Left forelimb (tissue), 1 donor: ENCODE results near the gene SERPINB1.
"Not testable (repeated sequence)": the region's sequence is repeated elsewhere in the genome, so short reads cannot be mapped to it uniquely, and the experiment has no call there.

Experiments
- DNase-seq: peaks from one replicate; pipeline ENCODE4 v3.0.0-alpha.2; 2018; ENCODE audit warnings: low spot score

Gene SERPINB1

DNA sequence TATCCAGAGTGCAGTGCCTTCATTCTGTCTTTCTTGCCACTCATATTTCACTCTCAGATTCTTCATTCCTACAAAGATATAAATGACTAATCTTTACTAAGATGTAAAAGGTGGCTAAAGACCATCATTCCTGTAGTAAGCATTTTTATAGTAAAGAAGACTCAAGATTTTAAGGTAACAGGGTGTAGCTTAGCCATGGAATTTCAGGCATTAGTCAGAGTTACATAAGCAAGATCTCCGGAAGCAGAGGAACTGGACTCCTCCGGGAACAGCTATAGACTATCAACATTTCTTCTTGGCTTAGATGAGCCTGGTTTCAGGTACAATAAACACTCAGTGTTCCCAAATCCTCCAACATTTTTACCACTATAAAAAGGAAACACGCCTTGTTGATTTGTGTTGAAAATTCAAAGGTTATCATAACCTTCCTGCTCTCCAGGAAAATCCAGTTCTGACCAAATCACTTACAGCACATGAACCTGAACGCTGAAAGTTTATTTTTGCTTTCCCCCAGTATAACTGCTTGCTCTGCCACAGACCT is 23.7 kb downstream of the SERPINB1 start:
- DNase-seq: no peak

DNA sequence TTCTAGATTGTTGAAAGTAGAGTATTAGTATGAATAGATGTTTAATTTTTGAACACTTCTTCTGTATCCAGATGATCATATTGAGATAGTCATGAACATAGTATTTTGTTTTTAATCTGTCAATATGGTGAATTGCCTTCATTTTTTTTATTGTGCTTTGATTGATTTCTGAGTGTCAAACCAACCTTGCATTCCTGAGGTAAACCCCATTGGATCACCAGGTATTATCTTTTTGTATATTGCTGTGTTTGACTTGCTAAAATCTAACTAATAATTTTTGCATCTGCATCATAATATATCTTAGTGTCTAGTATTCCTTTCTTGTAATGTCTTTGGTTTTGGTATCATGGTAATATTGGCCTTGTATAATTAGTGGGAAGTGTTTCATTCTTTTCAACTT is 25.5 kb downstream of the SERPINB1 start:
- DNase-seq: no peak

DNA sequence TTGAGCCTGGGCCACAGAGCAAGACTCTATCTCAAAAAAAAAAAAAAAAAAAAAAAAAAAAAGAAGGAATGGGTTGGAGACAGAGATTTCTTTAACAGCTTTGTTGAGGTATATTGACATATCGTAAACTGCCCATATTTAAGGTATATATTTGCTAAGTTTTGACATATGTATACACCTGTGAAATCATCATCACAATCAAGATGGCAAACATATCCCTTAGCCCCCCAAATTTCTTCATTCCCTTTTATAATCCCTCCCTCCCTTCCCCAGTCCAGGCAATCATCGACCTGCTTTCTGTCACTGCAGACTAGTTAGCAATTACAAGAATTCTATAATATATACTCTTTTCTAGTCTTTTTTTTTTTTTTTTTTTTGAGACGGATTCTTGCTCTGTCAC is 29.0 kb downstream of the SERPINB1 start:
- no peak for DNase-seq

DNA sequence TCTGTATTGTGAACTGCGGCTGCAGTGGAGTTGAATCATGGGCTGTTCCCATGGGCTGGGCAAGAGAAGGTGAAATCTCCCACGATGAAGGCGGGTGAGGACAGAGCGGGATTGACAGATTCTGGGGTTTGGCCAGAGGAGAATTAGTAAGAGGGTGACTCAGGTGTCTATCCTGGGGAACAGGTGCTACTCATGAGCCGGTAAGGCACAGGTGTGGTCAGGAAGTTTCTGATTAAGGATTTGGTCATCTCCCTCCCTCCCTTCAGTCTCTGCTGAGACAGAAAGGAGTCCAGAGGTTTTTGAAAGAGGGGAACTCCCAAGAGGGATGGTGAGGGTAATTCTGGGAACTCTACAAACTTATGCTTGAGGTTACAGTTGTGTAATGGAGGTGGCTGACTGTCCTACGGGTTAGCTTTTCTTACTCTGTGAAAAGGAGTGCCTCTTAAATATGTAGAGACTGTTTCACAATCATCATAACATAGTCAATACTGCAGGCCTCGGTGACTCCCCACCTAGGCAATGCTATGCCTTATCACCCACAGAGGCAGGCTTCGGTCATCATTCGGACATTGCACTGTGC is 31.5 kb downstream of the SERPINB1 start:
- DNase-seq: no peak

DNA sequence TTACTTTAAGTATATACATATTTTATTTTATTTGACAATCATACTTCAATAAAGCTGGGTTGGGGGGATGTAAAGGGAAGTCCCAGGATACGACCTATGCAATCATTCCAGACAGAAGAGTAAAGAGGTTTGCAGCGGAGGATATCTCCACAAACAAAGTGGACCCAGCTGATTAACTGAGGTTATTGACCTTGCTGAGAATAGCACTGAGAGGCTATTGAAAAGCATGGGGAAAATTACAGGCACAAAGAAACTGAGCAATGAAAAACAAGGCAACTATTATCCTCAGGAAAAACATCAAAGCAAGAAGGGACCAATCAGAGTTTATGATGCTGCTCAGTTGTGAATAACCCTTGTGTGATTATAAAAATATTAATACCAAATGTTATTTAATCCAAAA is 32.6 kb downstream of the SERPINB1 start:
- no peak for DNase-seq

DNA sequence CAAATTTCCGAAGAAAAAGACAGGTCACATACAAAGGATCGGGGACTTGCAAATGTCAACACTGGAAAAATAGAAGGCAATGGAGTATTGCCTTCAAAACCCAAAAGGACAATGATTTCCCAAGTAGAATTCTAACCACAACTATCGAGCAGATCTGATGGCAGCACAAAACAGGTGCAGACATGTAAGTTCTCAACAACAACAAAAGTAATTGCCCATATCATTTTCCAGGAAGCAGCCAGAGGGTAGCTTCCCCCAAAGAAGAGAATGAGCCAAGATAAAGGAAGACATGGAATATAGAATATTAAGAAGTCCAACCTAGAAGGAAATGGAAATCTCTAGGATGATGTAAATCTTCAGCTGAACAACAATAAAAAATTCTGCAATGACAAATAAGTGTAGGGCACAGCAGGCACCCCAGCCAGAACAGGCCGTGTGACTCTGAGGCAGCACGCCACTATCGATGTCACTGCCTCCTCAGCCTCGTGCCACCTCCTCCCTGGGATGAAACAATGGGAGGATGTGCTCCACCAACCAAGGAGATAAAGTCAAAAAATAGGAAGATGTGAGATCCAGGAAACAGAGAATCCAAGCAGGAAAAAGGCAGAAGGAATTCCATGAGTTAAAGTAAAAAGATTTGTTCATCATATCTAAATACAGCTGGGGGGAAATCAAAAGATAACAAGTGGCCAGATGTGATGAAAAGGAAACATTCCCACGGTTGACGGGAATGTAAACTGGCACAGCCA is 34.1 kb downstream of the SERPINB1 start:
- DNase-seq: no peak

DNA sequence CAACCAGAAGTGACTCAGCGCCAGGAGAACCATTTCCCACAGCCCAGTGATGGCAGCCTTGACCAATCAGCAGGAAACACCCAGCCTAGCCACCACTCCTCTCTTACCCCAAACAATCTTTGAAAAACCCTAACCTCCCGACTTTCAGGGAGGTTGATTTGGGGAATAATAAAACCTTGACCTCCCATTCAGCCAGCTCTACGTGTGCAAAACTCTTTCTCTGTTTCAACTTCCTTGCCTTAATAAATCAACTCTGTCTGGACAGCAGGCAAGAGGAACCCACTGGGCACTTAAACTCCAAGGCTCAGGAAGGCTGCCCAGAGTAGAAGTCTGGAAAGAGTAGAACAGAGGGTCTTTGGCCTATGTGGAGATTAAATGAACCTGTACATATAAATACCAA is 35.0 kb downstream of the SERPINB1 start:
- DNase-seq: no peak

DNA sequence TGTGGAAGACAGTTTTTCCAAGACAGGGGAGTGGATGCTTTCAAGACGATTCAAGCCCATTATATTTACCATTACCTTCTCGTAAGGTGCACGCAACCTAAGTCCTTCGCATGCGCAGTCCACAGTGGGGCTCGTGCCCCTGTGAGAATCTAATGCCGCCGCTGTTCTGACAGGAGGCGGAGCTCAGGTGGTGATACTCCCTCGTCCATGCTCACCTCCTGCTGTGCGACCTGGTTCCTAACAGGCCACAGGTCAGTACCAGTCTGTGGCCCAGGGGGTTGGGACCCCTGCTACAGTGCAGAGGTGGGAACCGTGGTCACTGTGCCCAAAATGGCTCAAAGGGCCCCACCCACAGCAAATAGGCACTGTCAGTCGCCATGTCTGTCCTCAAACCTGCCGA is 36.6 kb downstream of the SERPINB1 start:
- no peak for DNase-seq

DNA sequence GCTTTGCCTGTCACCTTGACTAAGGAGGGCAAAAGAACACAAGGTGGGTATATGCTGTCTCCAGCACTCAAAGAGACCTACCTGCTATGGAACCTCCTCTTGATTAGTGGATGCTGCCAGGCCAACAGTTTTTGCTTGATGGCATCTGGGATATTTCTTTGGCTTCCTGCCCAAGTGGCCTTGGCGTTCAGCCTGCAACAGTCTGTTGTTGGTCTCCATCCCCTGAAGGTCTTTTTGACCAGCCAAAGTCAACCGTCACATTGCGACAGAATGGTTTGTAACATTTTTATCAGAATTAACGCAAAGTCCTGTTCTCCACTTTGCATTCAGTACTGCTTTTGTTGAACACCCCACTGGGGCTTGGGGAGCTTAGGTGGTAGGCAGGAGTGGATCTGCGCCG is 37.1 kb downstream of the SERPINB1 start:
- no peak for DNase-seq

DNA sequence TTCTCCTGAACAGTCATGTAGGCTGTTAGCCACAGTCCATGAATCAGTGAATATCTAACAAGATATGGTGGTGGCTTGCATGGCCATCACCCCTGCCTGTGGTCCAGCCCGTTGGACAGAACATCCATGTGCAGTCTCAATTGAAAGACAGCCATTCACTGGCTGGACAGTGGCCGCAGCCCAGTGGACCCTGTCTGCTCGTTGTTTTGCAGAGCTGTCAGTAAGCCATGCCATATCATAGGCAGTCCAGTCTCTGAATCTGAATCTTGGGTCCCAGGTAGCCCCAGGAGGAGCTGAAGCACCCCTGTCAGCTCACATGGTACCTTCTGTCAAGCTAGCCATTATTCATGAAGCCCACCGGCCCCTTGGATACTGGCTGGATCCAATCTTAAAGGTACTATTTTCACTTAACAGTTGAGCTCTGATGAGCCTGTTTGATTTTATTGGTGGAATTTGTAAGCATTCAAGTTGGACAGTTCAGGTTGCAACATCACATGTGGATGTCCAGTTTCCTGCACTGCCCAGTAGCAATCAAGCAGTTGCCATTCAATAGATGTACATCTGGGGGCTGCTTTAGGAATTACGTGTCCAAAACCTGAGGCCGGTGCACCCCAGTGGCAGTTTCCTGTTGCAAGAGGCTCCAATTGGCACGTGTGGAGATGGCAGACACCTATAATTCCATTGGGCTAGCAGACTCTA is 37.8 kb downstream of the SERPINB1 start:
- DNase-seq: no peak

DNA sequence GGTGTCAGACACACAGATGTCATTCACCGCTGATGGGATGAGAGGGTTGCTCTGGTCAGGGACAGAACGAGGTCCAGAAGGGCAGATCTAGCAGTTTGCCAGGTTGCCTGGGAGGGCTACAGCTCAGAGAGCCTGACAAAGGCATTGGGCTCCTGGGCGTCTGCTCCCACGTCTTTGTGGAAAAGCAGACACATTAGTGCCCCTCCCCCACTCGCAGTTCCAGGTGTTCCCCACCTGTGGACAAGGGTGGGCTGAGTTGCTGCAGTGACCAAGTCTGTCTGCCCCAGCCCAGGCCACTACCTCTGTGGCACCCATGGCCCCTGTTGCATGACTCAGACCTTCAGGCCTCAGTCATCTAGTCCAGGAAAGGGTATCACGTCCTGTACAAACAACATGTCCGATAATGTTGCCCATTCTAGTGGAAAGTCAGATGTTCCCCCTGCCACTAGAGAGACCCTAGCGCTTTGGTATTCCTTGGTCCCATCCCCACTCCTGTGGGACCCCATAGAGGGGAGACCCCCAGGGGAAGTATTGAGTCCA is 39.1 kb downstream of the SERPINB1 start:
- no peak for DNase-seq

DNA sequence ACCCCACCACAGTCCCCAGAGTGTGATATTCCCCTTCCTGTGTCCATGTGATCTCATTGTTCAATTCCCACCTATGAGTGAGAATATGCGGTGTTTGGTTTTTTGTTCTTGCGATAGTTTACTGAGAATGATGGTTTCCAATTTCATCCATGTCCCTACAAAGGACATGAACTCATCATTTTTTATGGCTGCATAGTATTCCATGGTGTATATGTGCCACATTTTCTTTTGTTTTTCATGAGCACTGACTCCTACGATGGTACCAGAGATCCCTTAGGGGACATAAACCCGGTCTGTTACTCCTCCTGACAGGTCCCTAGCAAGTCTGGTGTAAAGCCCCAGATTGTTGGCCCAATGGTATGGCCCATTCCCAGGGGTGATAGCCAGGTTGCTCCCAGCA is 40.0 kb downstream of the SERPINB1 start:
- not testable (repeated sequence) for DNase-seq

DNA sequence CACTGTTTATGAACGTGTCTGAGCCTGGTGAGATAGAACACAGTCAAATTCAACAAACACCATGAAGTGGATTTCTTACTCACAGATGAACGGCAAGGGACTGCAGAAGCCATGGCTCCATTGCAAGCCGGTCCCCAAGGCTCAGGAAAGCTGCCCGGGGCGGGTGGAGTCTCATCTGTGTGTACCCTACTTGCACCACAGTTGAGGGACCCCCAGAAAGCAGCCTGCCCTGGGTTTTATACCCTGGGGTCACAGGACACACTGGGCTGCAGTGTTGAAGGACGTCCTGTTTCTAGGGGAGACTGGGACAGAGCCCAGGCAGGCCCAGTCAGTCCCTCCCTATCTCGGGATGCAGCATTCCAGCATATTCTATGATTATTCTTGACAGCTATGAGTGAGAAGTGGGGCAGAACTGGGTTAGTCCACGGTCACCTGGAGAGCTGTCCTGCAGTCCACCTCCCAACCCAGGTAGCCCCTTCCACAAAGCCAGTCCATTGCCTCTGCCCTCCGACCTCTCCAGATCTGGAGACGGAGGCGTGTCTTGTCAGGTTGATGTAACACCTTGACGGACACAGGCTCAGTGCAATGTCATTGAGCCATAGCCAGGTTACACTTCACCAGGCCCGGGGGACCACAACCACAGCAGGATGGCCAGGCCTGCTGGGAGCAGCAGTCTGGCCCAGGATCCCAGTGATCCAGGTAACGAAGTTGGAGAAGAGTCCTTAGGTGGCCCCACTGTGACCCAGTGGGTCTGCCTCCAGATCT is 40.9 kb downstream of the SERPINB1 start:
- DNase-seq: no peak

DNA sequence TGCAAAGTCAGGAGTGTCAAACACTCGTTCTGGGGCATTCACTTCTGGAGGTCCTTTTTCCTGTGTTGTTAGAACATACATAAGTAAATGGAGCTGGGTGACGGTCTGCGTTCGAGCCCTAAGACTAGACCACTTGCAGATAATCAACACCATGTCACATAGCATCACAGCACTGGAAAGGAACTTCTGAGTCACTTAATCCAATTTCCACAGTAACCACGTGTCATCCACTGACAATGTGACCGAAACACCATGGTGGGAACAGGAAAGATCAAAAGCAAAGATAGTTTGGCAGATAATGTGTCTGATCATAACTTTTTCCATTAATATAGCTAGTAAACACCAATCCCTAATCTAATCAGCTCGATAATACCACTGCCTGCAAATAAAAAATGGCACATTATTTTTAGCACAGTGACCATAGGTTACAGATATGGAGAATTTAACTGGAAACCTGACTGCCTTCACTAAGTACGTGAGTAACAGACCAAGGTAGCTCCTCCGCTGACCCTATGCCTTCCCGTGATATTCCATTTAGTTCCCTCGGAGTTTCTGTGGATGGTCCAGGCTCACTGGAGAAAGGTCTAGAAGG is 41.6 kb downstream of the SERPINB1 start:
- no peak for DNase-seq

DNA sequence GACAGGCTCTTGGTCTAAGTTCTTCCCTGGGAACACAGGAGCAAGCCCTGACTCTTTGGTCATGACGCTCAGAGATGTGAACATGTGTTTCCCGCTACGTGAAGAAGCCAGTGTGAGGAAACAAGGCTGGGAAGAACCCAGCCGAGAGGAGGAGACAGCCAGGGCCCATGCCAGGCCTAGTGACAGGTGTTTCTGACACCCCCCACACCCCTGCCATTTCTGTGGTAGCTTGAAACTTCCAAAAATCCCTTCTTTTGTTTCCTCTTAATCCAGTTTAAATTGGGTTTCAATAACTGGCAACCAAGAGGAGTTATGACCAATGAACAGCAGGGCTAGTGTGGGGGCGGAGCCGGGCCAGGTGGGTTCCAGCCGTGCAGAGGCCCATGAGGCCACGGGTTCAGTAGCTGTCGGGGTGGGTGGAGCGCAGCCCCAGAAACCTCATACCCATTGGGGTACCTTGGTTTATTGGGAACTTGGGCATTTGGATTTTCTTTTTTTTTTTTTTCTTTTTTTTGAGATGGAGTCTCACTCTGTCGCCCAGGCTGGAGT is 43.0 kb downstream of the SERPINB1 start:
- DNase-seq: no peak

DNA sequence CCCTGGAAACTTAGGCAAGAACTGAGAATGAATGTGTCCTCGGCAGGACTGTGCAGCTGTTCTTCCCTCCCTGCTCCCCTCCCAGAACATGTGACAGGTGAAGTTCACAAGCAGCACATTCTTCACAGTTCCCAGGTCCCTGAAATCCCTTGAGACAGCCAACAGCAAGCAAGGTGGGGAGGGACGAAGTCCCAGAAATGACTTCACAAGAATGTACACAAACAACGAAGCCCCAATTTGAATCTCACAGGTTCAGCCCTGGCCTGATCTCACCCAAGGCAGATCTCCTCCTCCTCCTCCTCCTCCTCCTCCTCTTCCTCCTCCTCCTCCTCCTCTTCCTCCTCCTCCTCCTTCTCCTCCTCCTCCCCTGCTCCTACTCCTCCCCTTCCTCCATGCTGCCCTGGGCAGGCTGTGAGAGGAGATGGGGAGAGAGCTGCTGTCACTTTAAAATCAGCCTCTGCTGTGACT is 44.1 kb downstream of the SERPINB1 start:
- DNase-seq: no peak

DNA sequence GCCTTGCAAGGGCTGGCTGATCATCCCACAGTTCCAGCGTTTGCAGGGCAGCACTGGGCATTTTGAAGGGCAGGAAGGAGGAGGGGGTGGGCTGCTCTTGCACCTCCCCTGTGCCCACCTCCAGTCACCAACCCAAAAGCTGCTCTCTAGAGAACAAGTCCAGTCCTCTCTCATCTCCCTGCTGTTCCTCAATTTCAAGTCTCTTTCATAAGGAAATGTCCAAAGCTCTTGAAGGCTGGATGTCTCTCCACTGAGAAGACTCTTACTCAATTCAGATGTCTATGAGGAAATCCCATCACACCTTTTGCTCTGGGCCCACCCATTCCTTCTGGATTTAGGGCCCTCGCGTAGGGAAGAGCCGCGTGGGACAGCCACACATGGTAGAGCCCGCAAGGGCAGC is 44.8 kb downstream of the SERPINB1 start:
- DNase-seq: no peak

DNA sequence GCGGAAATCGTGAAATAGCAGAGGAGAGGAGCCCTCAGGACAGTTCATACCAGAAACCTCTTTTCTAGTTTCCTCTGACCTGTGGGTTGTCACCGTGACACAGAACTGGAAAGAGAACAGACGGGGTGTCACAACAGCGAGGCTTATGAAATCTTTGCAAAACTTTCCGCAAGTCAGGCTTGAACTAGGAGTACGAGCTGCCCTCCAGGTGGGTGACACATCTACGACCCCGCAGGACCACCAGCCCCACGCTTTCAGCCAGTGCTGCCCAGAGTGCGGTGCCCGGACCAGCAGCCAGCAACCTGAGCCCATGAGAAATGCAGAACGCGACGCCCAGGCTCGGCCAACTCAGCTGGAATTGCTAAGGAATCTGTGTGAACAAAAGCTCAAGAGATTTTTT is 45.7 kb downstream of the SERPINB1 start:
- DNase-seq: no peak

DNA sequence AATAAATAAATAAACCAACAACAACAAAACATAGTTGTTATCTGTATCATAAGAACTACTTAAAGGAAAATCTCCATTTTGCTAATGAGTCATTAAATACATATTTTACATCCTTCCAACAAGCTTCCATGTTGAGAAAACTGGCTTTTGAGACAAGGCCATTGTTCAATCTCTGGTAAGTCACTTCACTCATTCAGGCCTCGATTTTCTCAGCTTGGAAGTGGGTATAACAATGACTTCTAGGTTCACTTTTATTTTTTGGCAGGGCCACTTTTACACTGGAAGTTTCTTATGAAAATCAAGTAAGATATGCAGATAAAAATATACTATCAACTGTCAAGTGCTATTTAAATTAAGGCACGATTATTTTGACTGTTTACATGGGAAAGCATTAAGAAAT is 46.5 kb downstream of the SERPINB1 start:
- no peak for DNase-seq

DNA sequence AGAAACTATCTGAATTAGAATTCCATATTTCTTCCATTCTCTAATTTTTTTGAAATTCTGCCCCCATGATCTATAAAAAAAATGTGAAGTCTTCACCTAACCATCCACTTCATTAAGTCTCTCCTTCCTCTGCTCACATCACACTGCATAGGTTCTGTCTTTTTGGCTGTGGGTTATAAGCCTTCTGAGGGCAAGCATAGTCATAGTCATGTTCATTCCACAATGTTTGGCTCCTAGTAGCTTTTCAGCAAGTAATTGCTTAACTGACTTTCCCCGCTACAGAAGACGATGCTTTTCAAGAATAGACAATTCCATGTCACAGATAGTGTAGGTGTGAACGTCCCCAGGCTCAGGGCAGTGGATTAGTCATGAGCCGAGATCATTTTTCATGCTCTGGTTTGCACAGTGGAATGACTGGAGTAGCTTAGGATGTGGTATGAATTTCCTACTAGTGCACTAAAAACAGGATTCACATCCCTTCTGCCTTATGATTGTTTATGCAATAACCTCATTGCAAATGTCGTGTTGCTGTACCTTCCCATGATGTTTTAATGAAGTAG is 47.4 kb downstream of the SERPINB1 start:
- DNase-seq: no peak
